SK-N-SH (cell line): Measurements from ENCODE around the gene PLD1.

Experiments used
- RFX5 ChIP-seq: IDR thresholded peaks from 2 replicates; pipeline ENCODE4 v1.6.1; 2012; ENCODE audit warnings: mild to moderate bottlenecking, improper control_type of control experiment, low read length
- TF ChIP-seq, protein P1 (sequence below): fragments of 200-600 bp; sonication (generic); IDR thresholded peaks from 2 replicates; pipeline ENCODE4 v1.6.1; 2017; ENCODE audit warnings: antibody characterized with exemption, mild to moderate bottlenecking, moderate library complexity
- TF ChIP-seq, protein P2 (sequence below): IDR thresholded peaks from 2 replicates; pipeline ENCODE4 v1.4.0; 2012; ENCODE audit warnings: low read depth

DNA sequence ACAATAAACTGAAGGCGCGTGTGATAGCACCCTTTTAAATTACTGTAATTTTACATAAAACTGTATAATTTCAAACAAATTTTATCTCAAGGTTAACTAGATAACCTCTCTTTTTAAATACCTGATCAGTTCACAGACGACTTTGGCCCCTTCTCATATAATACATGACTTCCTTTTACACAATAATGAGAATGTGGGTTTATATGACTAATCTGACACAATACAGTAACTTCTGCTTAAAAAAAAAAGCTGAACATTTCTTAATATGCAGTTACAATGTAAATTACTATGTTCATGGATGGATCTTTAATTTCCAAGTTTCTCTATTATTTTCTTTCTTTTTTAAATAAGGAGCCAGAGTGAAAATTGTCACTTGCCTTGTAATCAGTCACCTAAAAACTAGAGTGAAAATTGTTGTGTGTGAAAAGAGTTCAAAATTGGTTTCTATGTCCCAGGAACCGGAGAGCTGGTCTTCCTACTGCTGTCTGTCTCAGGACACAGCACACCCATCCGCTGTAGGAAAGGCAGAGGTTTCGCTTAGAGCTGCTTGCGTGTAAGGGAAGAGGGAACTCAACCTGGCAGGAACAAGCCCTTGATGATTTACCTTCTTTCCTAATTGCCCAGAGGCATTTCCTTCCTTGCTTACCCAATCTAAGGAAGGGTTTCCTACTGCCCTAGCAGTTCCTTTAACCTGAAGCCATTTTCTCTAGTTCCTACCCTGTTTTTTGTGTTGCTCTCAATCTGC, 33.3 kb downstream of the PLD1 start:
- TF ChIP-seq, protein P1, sequence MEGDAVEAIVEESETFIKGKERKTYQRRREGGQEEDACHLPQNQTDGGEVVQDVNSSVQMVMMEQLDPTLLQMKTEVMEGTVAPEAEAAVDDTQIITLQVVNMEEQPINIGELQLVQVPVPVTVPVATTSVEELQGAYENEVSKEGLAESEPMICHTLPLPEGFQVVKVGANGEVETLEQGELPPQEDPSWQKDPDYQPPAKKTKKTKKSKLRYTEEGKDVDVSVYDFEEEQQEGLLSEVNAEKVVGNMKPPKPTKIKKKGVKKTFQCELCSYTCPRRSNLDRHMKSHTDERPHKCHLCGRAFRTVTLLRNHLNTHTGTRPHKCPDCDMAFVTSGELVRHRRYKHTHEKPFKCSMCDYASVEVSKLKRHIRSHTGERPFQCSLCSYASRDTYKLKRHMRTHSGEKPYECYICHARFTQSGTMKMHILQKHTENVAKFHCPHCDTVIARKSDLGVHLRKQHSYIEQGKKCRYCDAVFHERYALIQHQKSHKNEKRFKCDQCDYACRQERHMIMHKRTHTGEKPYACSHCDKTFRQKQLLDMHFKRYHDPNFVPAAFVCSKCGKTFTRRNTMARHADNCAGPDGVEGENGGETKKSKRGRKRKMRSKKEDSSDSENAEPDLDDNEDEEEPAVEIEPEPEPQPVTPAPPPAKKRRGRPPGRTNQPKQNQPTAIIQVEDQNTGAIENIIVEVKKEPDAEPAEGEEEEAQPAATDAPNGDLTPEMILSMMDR: no peak
- TF ChIP-seq, protein P2, sequence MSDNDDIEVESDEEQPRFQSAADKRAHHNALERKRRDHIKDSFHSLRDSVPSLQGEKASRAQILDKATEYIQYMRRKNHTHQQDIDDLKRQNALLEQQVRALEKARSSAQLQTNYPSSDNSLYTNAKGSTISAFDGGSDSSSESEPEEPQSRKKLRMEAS: no peak
- TF ChIP-seq RFX5: no peak
